ENCODE data around the gene FLVCR2.

The FLVCR2 gene

DNA sequence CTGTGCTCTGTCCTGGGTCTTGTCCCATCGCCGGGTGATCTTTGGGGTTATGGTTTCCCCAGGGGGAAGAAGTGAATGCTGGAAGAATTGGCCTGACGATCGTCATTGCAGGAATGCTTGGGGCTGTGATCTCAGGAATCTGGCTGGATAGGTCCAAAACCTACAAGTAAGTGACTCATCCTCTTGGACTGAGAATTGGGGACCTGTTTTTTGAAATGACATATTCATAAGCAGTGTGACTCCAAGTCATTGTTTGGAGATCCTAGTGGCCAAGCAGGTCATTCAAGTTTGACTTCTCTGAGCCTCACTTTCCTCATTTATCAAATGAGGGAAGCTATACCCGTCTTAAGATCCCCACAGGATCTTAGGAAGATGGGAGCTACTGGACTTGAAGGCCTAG, 56.4 kb downstream of the FLVCR2 start:
- DNase-seq, result no peak

DNA sequence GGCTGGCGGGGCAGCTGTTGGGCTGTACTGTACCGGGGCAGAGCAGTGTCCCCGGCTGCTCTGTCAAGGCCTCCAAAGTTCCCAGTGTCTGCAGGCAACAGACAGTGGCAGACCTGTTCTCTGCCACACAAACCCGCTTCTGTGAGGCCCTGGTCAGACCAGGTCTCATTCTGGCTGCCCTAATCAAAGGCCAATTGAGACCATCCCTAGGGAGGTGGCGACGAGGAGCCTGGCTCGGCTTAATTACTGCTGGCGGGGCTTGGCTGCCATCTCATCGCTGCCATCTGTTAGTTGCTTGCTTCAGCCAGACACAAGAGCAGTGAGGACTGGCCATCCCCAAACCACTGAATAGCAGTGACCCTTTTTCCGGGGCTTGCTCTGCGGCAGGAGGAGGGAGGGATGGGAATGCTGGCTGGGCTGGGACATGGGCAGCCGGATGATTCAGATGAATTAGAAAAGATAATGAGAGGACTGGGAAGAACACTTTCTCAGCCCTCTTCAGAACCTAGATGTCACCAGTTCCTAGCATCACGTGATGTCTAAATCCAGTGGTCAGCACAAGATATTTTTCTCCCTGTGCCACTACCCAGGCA, 57.8 kb downstream of the FLVCR2 start:
- no peak for DNase-seq

DNA sequence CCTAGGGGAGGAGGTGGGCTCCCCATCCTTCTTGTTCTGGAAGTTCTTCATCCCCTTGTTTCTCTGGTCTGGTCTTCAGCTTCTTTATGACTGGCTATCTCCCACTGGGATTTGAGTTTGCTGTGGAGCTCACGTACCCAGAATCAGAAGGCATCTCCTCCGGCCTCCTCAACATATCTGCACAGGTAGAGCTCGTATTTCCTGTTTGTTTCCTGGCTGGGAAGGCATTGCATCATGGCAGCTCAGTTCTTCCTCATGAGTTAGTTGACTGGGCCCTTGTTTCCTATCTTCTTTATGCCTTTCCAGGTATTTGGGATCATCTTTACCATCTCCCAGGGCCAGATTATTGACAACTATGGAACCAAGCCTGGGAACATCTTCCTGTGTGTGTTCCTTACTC, 62.5 kb downstream of the FLVCR2 start:
- no peak for DNase-seq

DNA sequence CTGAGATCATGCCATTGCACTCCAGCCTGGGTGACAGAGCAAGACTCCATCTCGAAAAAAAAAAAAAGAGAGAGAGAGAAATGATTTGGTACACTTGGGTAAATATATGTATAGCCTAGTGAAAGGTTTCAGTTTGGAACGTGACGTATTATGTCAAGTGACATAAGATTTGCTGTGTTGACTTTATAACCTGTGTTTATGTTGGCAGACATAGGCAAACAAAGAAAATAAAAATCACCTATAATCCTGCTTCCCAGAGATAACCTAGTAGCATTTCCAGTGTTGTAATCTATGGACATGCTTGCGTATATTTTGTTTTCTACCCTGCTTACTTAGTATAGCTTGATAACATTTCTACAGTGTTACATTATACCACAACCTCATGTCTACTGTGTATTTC, 65.6 kb downstream of the FLVCR2 start:
- DNase-seq, result no peak

DNA sequence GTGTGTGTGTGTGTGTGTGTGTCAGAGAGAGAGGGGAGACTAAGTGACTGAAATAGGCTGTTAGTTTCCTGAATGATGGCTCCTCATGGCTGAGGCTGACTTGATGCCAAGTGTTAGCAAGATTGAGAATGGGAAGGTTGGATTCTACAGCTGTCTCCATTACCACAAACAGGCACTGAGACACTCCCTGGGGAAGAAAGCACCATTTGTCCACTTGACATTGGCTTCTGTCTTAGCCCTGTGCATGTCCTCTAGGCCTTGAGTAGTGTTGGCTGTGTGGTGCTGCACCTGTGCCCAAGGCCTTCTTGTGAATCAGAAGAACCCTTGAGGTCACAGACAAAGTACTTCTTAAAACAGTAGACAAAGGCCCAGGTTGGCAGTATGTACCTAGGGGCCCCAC, 66.6 kb downstream of the FLVCR2 start:
- DNase-seq, result no peak

DNA sequence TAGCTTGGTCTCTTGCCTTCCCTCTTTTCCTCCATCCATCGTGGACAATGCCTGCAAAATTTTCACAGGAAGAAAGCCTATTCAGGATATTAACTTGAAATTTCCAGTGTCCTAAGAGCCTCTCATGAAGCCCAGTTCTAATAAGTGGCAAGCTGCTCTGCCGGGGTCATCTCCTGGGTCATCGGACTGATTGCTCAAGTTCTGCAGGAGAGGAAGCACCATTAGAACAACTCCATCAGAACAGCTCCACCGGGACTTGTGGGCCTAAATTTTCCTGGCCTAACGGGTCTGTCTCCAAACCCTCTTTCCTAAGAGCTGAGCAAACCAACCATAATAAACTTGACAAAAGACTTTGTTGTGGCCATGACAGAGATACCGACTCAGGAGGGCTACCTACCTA, 68.3 kb downstream of the FLVCR2 start:
- DNase-seq, result no peak

DNA sequence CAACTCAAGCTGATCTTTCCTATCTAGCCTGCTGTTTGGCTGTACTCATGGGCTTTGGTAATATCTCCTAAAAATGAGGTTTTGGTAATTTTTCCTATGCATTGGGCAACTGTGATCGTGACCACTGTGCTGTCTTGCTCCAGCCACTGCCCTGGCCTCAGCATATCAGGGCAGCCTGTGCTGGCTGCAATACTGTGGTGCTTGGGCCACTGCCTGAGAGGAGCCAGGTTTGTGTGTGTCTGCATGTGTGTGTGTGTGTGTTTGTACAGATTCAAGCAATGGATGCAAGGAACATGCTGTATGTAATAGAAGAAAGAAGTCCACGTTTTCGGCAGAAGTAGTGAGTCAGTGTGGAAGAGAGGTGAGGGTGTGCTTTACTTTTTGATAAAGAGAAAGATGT, 69.2 kb downstream of the FLVCR2 start:
- no peak for DNase-seq

DNA sequence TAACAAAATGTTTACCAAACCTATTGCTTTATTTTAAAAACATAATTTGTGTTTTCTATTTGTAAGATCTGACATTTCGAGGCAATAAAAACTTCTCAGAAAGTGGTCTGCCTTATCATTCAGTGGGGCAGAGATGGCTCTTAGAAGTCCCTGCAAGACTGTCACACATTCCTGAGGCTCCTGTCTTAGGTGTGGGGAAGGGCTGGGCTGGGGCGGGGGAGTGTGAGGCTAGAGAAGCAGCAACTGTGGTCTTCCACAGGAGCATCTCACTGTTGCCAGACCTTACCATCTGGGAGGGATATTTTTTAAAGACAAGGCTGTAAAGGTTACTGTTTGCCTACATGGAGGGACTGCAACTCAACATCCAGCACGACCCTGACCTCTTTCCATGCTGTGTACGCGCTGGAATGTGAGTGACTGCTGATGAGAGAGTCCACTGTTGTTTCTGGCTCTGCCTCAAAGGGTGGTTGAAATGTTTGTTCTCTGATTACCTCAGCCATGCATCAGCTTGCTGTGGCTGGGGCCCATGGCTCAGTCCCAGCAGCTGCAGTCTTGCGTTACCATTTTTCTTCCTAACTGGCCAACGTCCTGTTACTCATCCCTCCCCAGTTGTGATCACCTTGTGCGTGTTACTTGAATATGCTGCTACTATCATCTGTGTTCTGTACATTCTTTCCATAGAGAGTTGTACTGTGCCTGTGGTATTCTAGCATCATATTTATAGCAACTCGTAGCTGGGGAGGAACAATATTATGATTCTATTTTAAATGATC, 69.8 kb downstream of the FLVCR2 start:
- no peak for DNase-seq

DNA sequence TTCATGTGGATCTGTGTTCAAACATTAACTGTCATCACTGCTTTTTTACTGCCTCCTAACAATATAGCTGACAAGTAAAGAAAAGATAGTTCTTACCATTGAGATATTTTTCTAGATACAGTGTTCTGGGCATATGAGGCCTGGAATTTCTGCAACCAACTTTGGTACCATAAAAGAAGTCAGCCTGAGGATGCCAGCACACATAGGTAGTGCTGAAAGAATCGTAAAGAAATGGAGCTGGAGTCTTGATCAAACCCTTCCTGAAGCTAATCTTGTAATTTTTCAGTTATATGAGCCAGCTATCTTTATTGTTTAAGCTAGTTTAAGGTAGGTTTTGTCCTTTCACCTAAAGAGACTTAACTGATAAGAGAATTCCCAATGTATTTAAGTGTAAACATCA, 70.9 kb downstream of the FLVCR2 start:
- no peak for DNase-seq

DNA sequence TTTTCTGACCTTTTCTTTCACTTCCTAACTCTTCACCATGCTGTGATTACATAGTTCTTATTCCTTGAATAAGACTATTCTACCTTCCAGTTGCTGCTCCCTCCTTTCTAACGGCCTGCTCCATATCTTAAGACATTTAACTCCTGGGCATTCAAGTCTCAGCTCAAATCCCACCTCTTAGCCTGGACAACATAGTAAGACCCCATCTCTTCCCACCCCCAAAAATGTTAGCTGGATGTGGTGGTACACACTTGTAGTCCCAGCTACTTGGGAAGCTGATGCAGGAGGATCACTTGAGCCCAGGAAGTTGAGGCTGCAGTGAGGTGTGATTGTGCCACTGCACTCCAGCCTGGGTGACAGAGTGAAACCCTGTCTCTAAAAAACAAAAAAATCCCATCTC, 71.4 kb downstream of the FLVCR2 start:
- no peak for DNase-seq

DNA sequence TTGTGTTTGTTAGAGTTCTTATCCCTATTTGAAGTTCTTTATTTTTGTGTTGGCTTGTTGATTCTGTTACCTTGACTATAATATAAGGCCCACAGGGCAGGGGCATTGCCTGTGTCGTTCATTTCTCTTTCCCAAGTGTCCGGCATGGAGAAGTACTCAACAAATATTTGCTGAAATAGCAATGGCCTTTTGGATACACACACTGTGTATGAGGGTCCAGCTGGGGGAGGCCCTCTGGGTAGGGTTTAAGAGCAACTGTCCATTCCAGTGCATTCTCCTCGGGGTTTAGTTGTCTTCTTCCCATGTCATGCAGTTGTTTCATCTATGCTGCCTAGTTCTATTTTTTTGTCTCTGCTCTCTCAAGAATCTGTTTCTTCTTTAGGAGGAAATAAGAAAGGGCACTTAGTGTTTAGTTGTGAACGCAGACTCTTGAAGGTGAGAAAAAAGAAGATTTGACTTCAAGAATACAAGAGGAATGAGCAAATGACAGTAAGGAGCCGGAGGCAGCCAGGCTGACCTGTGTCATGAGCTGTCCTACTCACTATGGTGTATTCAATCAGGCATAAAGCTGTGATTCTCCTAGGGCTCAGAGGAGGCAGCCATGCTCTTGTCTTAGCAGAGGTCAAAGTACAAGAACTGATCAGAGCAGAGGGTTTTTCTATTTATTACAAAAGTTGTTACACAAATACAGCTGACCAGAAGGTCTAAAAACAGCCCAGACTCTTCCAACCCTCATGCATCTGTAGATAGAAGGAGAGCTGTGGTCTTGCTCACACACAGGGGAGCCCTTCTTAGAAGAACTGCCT, 72.0 kb downstream of the FLVCR2 start:
- DNase-seq, result no peak

DNA sequence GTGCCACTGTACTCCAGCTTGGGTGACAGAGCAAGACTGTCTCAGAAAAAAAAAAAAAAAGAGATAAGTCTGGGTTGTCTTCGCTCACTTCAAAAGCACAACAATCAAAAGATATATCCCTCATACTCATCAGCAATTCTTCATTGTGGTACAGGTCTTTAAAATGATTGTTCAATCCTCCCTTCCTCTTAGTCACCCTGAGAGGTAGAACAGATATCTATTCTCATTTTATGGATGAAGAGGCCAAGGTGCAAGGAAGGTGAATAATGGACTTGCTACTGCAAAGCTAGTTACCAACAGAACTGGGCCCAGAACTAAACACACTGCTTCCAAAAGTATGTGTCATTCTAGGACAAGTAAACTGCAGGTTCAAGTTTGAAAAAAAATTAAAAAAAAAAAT, 75.1 kb downstream of the FLVCR2 start:
- no peak for DNase-seq

DNA sequence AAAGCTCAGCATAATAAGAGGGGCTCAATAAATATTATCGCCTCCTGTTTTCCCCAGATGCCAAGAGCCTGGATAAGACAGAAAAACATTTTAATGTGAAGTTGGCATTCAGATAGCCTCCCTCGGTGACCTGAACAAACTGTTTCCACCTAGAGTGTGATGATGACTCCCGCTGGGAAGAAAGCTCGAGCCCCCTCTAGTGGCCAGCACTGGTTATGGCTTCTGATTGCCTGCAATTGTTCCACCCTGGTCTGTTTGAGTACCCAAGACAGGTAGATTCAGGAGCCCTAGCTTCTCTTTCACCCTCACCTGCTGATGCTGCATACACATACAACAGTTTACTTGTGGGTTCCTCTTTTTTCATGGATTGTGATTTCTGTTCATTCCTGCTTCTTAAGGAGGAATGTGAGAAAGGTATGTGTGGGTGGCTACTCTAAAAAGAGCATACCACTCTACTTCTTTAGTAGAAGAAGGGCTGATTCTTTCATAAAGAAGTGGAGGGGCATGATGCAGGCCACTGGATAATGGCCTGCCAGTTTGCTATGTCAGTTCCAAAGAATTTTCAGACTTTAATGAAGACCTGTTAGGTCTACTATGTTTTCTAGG, 75.8 kb downstream of the FLVCR2 start:
- DNase-seq, result peak; percentile 79

DNA sequence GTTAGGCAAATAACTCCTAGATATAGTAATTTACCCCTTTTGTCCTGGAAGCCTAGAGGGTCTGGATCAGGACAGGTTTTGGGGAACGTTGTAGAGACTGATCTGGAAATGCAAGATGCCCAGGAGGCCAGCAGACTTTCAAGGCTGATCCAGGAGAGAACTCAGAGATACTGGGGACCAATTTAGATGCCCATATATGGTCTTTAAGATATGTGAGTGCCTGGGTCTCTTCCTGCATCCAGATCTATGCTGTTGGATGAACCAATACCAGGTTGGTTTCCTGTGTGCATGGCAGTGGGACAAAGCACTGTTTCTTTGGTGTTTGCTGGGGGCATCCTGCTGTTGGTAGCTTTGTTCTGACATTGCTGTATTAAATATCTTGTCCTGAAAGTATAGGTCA, 76.8 kb downstream of the FLVCR2 start:
- no peak for DNase-seq

DNA sequence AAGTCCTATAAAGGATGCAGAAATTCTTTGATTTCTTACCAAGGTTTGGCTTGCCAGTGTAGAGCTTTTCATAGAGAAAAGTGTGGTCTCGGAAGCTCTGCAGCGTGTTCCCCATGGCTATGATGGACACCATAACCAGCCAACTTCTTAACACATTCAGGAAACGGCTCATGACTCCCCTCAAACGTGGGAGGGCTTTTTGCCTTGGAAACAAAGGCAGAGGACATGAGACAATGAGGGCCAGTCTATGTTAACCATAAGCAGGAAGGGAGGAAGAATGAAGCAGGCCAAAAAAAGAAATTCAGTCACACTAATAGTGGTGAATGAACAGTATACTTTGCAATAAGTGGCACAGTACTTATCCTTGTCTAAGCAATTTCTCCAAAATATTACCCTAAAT, 78.9 kb downstream of the FLVCR2 start:
- no peak for DNase-seq

DNA sequence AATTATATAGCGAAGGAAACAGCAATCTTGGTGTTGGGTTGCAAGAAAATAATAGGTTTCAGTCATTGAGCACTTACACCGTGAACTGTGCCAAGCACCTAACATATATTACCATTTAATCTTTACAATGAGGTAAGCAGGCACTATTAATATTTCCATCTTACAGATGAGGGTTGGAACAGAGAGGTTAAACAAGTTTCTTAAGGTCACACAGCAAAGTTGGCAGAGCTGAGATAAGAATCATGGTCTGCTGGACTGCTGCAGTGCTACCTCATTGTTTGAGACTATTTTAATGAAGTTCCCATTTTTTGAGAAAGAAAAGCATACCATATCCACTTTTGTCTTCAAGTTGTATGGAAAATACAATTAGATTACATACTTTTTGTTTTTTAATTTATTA, 80.5 kb downstream of the FLVCR2 start:
- DNase-seq, result no peak

DNA sequence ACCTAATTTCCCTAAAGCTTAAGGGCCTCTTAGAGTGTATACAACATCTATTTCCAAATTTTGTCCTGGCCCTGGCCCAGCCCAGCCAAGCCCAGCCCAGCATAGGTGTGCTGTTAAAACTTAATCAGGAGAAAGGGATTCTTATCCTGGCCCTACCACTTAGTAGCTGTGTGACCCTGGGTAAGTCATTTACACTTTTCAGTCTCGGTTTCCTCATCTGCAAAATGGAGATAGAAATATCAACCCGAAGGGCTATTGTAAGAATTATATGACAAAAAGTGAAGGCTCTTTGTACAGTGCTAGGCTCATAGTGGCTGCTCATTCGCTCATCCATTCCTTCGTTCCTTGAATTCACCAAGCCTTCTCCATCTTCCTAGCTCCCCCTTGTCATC, 81.8 kb downstream of the FLVCR2 start:
- no peak for DNase-seq

DNA sequence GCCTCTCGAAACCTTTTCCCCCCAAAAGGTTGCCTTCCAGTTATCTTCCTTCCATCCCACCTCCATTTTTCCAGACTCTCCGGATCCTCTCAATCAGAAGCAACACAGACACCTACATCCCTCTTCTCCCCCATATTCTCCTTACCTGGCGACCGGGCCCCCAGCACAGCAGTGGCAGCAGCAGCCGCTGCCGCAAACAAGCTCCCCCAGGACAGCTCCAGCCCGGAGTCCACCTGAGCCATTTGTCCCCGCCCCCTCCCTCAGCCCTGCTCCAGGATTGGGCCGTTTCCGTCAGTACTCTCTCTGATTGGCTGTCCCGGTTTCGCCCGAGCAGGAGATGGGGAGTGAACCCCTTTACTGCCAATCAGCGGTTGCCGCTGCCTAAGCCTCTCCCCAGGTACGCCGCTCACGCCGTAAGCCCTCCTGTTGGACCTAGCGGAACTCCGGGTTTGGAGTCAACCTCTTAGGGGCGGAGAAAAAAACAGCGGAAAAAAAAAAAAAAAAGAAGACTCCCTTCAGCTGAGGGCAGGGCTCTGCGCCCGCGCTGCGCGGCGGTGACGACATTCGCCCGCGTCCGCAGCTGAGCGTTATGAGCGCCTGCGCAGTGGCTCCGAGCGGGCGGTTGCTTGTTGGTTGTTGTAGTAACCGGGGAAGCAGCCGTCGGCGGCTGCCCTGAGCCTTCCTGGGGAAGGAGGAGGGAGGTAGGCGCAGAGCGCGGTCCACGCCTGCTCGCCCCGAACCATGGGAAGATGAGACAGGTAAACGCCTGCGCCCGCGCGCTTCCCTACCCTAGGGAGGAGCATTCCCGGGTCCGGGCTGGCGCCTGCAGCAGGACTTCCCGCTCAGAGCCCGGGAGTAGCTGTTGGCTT, 82.4 kb downstream of the FLVCR2 start, which contains the start of the genes ERG28 and TTLL5:
ERG28 (minus strand) TSS at position 247 of the 869 bp plus-strand sequence. CDS start 3,374 bp downstream, outside the sequence.
TTLL5 (plus strand) TSS at position 617 of the 869 bp plus-strand sequence. CDS start 1,904 bp downstream, outside the sequence.
- peak; percentile 98 for DNase-seq

DNA sequence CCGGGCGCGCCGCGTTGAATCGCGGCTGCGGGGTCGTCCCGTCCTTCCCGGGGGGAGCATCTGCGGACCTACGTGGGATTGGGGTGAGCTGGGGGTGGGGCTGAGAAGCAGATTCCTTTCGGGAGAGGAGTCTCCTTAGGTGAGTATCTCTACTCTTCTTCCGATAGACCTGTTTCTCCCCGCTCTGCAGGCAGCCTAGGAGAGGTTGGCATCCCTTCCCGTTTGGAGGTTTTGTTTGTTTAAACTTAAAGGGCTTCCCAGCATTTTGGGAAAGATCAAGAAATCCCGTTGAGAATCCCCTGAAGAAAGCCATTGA, 83.0 kb downstream of the FLVCR2 start:
- no peak for DNase-seq

DNA sequence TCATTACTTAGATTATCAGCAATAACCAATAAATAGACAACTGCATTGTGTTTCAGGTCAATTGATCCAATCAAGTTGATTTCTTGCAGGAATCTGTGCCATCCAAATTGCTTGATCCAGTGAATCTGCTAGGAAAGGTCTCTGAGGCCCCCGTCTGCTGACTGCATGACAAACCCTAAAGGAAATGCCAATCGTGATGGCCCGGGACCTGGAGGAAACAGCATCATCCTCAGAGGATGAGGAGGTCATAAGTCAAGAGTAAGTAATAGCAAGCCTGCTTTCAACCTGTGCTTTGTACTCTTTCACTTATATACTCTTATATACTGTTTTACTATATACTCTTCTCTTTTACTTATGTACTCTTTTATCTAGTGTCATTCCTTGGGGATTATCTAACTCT, 84.5 kb downstream of the FLVCR2 start:
- no peak for DNase-seq

DNA sequence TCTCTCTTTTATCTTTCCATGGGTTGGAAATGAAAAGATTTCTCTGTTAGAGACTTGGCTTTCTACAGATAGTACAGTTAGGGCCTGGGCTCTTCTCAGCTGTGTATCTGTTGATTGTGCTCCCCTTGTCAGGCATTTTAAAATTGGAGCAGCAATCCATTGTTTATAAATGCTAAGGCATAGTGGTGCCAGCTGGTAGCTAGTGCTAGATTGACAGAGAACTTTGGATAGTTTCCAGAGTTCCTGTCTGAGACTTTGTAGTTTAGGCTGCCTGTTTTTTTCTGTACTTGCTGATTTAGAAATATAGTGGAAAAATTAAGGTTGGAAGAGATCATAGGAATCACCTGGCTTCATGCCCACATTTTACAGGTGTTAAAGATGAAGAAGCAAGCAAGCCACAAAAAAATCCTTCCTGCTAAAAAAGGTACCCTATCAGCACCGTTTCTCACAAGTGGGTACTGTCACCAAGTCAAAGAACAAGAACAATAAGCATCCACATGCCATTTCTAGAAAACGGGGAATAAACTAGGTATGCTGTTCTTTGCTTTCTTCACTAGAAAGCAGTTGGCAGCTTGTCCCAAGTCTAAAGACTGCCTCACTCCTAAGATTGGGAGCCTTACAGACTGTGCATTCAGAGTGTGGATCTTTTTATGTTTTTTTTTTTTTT, 88.8 kb downstream of the FLVCR2 start:
- no peak for DNase-seq

DNA sequence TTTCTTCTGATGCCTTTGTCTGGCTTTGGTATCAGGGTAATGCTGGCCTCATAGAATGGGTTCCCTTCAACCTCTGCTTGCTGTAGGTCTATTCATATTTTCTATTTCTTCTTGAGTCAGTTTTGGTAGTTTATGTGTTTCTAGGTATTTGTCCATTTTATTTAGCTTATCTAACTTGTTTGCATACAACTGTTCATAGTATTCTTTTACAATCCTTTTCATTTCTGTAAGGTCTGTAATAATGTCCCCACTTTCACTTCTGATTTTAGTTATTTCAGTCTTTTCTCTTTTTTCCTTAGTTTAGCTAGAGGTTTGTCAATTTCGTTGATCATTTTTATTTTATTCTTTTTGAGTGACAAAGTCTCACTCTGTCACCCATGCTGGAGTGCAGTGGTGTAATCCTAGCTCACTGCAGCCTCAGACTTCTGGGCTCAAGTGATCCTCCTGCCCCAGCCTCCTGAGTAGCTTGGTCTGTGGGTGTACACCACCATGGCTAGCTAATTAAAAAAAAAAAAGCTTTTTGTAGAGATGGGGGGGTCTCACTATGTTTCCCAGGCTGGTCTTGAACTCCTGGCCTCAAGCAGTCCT, 94.3 kb downstream of the FLVCR2 start:
- no peak for DNase-seq

Measured in stimulated activated CD4-positive, alpha-beta T cell treated with anti-CD3 and anti-CD28 coated beads, Interleukin-1b, Interleukin-23, amount 100 ng/mL, for 48 hours (primary cell).